GM10847 (cell line): ENCODE results near the gene VGLL3.

Experiments used
- POLR2A ChIP-seq: IDR thresholded peaks from 2 replicates; pipeline ENCODE4 v1.6.1; 2011; ENCODE audit not compliant: insufficient read length; ENCODE audit errors: extremely low read depth

VGLL3 gene

GRCh38 chr3:86968244-86968932 is 22.6 kb downstream of the VGLL3 start:
- TF ChIP-seq POLR2A: no peak

- TF ChIP-seq POLR2A: no peak
Measured at GRCh38 chr3:86967062-86967461, 23.9 kb downstream of the VGLL3 start.

GRCh38 chr3:86965166-86965565 is 25.8 kb downstream of the VGLL3 start:
- no peak for TF ChIP-seq POLR2A

GRCh38 chr3:86963611-86964010 is 27.3 kb downstream of the VGLL3 start:
- no peak for TF ChIP-seq POLR2A

GRCh38 chr3:86961297-86961696 is 29.7 kb downstream of the VGLL3 start:
- TF ChIP-seq POLR2A: no peak

GRCh38 chr3:86960550-86960949 is 30.4 kb downstream of the VGLL3 start:
- no peak for TF ChIP-seq POLR2A

GRCh38 chr3:86958534-86958933 is 32.4 kb downstream of the VGLL3 start:
- TF ChIP-seq POLR2A: no peak

GRCh38 chr3:86954747-86955146 is 36.2 kb downstream of the VGLL3 start:
- no peak for TF ChIP-seq POLR2A

GRCh38 chr3:86954226-86954625 is 36.7 kb downstream of the VGLL3 start:
- TF ChIP-seq POLR2A: no peak

- no peak for TF ChIP-seq POLR2A
Measured at GRCh38 chr3:86951322-86951721, 39.6 kb downstream of the VGLL3 start.

- TF ChIP-seq POLR2A: no peak
Measured at GRCh38 chr3:86950717-86951116, 40.2 kb downstream of the VGLL3 start.

GRCh38 chr3:86949850-86950249 is 41.1 kb downstream of the VGLL3 start:
- no peak for TF ChIP-seq POLR2A

GRCh38 chr3:86948822-86949221 is 42.1 kb downstream of the VGLL3 start:
- no peak for TF ChIP-seq POLR2A

- no peak for TF ChIP-seq POLR2A
Measured at GRCh38 chr3:86942206-86942605, 48.7 kb downstream of the VGLL3 start.

- no peak for TF ChIP-seq POLR2A
Measured at GRCh38 chr3:86938416-86939105, 52.4 kb downstream of the VGLL3 start.

GRCh38 chr3:86937306-86937791 is 53.6 kb downstream of the VGLL3 start:
- TF ChIP-seq POLR2A: no peak

- TF ChIP-seq POLR2A: no peak
Measured at GRCh38 chr3:86934851-86935250, 56.1 kb downstream of the VGLL3 start.
